Renal cortical epithelial cell (primary cell): ENCODE measurements around the gene RRP8. TPM values are rescaled to one million over a fixed set of nuclear protein-coding genes. Genes with fewer than 3 reads are reported as not detected.

Experiments
- DNase-seq: peaks from one replicate; pipeline ENCODE4 v3.0.0-alpha.2; 2011; ENCODE audit warnings: low read depth
- total RNA-seq: library from RNA; depleted of rRNA; stranded (reverse); fragments of >200 nt; gene quantifications from 2 replicates; pipeline ENCODE4 v1.2.3, GENCODE V29; 2014

The RRP8 gene
- total RNA-seq, 1 donor from 2014 or later, result 22.6 TPM

- DNase-seq, result no peak
These were observed 2.4 kb downstream of the RRP8 start for GRCh38 chr11:6601041-6601461.

- DNase-seq, result no peak
These were observed 3.5 kb downstream of the RRP8 start for GRCh38 chr11:6599881-6600390.

GRCh38 chr11:6599449-6599848, 4.0 kb downstream of the RRP8 start:
- no peak for DNase-seq

GRCh38 chr11:6598555-6598954, 4.9 kb downstream of the RRP8 start:
- DNase-seq, result no peak

GRCh38 chr11:6596239-6596877, 7.1 kb downstream of the RRP8 start:
- no peak for DNase-seq

GRCh38 chr11:6594142-6594768, 9.2 kb downstream of the RRP8 start:
- no peak for DNase-seq

- no peak for DNase-seq
These were observed 15.4 kb downstream of the RRP8 start for GRCh38 chr11:6588018-6588417.

- no peak for DNase-seq
These were observed 16.0 kb downstream of the RRP8 start for GRCh38 chr11:6587360-6587953.

- DNase-seq, result no peak
These were observed 16.7 kb downstream of the RRP8 start for GRCh38 chr11:6586434-6587359.

GRCh38 chr11:6584528-6584927, 18.9 kb downstream of the RRP8 start:
- no peak for DNase-seq

GRCh38 chr11:6583584-6583983, 19.8 kb downstream of the RRP8 start:
- DNase-seq, result no peak

GRCh38 chr11:6579681-6580080, 23.7 kb downstream of the RRP8 start:
- DNase-seq, result no peak

- no peak for DNase-seq
These were observed 25.3 kb downstream of the RRP8 start for GRCh38 chr11:6578134-6578533.

GRCh38 chr11:6576471-6577373, 26.7 kb downstream of the RRP8 start:
- peak; percentile 40 for DNase-seq

GRCh38 chr11:6574816-6575715, 28.4 kb downstream of the RRP8 start:
- DNase-seq, result no peak

GRCh38 chr11:6572215-6572614, 31.2 kb downstream of the RRP8 start:
- DNase-seq, result peak; percentile 75

- no peak for DNase-seq
These were observed 31.9 kb downstream of the RRP8 start for GRCh38 chr11:6571434-6572008.

- no peak for DNase-seq
These were observed 32.6 kb downstream of the RRP8 start for GRCh38 chr11:6570691-6571427.

- DNase-seq, result no peak
These were observed 33.7 kb downstream of the RRP8 start for GRCh38 chr11:6569706-6570105.
